ENCODE data around the gene NLGN1. TPM values are rescaled to one million over a fixed set of nuclear protein-coding genes. Genes with fewer than 3 reads are reported as not detected.

Gene NLGN1
- total and polyA plus RNA-seq, 9 of the 15 experiments (the other 6 are each of a cell fraction or from before 2014, with no cell fraction given) = under 0.01 to 0.01 TPM; not detected in 7

GRCh38 chr3:173618148-173618547 lies 220.6 kb downstream of the NLGN1 start:
- POLR2A ChIA-PET = no interaction called here
- no peak for TF ChIP-seq HNRNPH1 (optimal IDR thresholded peaks at IDR 0.05; ENCODE audit: low read depth, low read length)
- TF ChIP-seq LEF1 (IDR thresholded peaks at IDR 0.05) = no peak
- no peak for TF ChIP-seq HDAC1 (IDR thresholded peaks at IDR 0.05)
- no peak for TF ChIP-seq MGA (IDR thresholded peaks at IDR 0.05)
- TF ChIP-seq KDM2B (CRISPR knock-in tag; IDR thresholded peaks at IDR 0.05) = no peak
- no peak for TF ChIP-seq MCM3 (IDR thresholded peaks at IDR 0.05)
- no peak for TF ChIP-seq YY1 (IDR thresholded peaks at IDR 0.05; ENCODE audit: borderline replicate concordance in 1 of 3, control insufficient read depth in 1 of 3, extremely low read depth in 1 of 3, insufficient read depth in 3 of 3, insufficient read length in 1 of 3, insufficient replicate concordance in 2 of 3, low read depth in 1 of 3, low read length in 2 of 3)
- TF ChIP-seq ZBTB5 (IDR thresholded peaks at IDR 0.05) = no peak
- no peak for TF ChIP-seq ZFP36 (IDR thresholded peaks at IDR 0.05; ENCODE audit: low read depth, low read length, partially characterized antibody)
- no peak for TF ChIP-seq MECOM (CRISPR knock-in tag; IDR thresholded peaks at IDR 0.05)

More at GRCh38 chr3:173618148-173618547, 220.6 kb downstream of the NLGN1 start:
- Histone ChIP-seq H3K27me3 (ENCODE audit: control insufficient read depth in 2 of 2, insufficient read depth in 2 of 2, low read length in 2 of 2) (no peaks in the 10 kb centered on the region), H3K4me1 (replicated peaks in 1 of 2; ENCODE audit: control insufficient read depth in 2 of 2, insufficient read depth in 2 of 2, low read length in 2 of 2) (no peaks in the 10 kb centered on the region), H4K20me1 (replicated peaks; ENCODE audit: control insufficient read depth, insufficient read depth, low read length) (no peaks in the 10 kb centered on the region), H3K79me2 (ENCODE audit: control insufficient read depth, insufficient read depth, low read length) (no peaks in the 10 kb centered on the region), H3K27ac (ENCODE audit: extremely low read depth, low read depth, low read length) (no peak overlapping the region), H2AFZ (ENCODE audit: low read depth, low read length) (no peak overlapping the region), H3K9me3 (replicated peaks; ENCODE audit: control insufficient read depth, insufficient read depth, low read depth, low read length) (no peaks in the 10 kb centered on the region), H3K36me3 (ENCODE audit: control insufficient read depth, insufficient read depth, low read length) (no peaks in the 10 kb centered on the region), H3K9me1 (ENCODE audit: control insufficient read depth, insufficient read depth, low read length) (no peaks in the 10 kb centered on the region), H3K4me2 (ENCODE audit: insufficient read depth, low read length) (no peak overlapping the region), H3K9ac (ENCODE audit: insufficient read depth in 1 of 2, low read depth in 2 of 2, low read length in 2 of 2) (no peak overlapping the region), H3K4me3 (no peak overlapping the region)
- 2% methylated on average over 4 of the region's 4 CpGs for WGBS (ENCODE audit: insufficient coverage, low coverage, missing lambda C conversion rate)
- FAIRE-seq = no peak
- no peak for ATAC-seq
- intact Hi-C loops (cut with micrococcal nuclease) (no loop called here), in situ Hi-C loops (cut with MboI) (no loop called here)
- no TSS peak for BruUV-seq (replicated peaks)
- CTCF ChIA-PET (ENCODE audit: low intra/inter-chr PET ratio) = no interaction called here
- DNase-seq (ENCODE audit: extremely low read depth in 1 of 4, low spot score in 3 of 4) = no peak
